Astrocyte (in vitro differentiated cells and primary cell): ENCODE data around the gene KCNMB2.

ENCODE experiments used
- CTCF ChIP-seq: IDR thresholded peaks from 2 replicates; pipeline ENCODE4 v1.5.1; 2011; ENCODE audit warnings: low read depth, mild to moderate bottlenecking, inconsistent platforms, low read length, moderate library complexity; ENCODE audit not compliant: insufficient read depth
- EZH2 ChIP-seq: IDR thresholded peaks from 2 replicates; pipeline ENCODE4 v1.6.1; 2012; ENCODE audit warnings: mild to moderate bottlenecking, low read length, inconsistent platforms; ENCODE audit not compliant: insufficient read depth

- TF ChIP-seq CTCF (no peak), EZH2 (no peak)
Measured at GRCh38 chr3:178705925-178706324, 169.7 kb downstream of the KCNMB2 start.
